ENCODE data around the gene IMPACT.

GRCh38 chr18:24494586-24494985, 68.1 kb downstream of the IMPACT start:
- TF ChIP-seq EZH2 (IDR thresholded peaks at IDR 0.05; ENCODE audit: low read depth) (no peak), CTCF (conservative IDR thresholded peaks at IDR 0.05) (no peak)
